Endometrium (tissue), 2 donors: ENCODE results near the gene ZNF618.
A peak's percentile ranks its signal among the peaks of the same experiment; 100 is the strongest.

Experiments
- FAIRE-seq: peaks from 2 replicates; lab custom pipeline; 2012; peaks lifted over from hg19 to GRCh38; lab: Jason Lieb, UNC
- donor health status: control.
- donor health status: control.

ZNF618 gene

DNA sequence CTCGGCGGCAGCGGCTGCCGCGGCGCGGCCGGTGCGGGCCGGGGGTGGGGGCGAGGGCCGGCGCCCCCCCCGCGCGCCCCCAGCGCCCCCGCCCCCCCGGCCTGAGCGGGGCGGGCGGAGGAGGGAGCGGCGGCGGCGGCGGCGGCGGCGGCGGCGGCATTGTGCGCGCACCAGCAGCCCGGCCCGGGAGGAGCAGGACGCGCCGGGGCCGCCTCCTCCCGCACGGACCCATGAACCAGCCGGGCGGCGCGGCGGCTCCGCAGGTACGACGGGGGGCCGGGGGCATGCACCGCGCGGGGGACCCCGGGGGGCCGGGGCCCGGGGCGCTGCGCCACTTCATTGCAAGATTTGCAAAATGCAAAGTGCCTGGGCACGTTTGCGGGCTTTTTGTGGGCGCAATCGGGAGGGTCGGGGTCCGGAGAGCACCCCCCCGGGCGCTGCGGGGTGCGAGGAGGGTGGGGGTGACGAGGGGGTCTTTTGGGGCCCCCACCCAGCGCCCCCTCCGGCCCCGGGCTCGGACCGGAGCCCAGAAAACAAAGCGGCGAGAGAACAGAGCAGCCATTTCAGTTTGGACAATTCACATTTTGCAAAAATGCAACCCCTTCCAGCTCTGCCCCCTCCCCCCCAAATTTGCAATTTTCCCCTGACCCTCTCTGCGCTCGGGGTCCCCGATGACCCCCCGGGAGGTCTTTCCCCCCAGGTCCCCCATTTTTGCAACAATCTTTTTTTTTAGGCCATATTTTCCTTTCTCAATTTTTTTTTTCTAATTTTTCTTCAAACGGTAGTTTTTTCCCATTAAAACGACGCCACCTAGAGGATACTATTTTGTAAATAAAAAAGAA lies at the start of gene ZNF618:
Gene ZNF618, plus strand, starts transcription at position 159 of the 842 bp plus-strand sequence. Its CDS starts 72 bp downstream, at position 231.
- FAIRE-seq, result peak; percentile 93

GRCh38 chr9:113828221-113828620 lies 47.9 kb upstream of the ZNF618 start:
- FAIRE-seq, result no peak

- FAIRE-seq, result no peak
Measured at GRCh38 chr9:113837334-113837733, 38.8 kb upstream of the ZNF618 start.

- FAIRE-seq, result no peak
Measured at GRCh38 chr9:113842086-113842485, 34.0 kb upstream of the ZNF618 start.

DNA sequence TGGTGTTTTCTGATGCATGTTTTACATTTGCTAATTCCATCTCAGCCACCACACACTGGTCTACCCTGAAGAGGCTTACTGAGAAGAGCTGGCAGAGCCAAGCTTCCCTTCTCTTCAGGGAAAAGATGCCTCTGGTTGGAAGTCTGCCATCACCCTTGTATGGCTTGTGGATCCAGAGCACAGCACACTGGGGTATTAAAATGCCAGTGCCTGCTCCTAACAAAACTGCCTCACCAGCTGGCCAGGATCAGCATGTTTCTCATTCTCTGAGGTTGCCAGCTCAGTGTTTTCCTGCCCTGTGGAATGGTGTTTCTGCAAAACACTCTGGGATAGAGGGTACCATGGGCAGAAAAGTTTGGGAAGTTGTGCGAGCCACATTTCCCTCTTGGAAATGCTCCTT lies 31.6 kb upstream of the ZNF618 start:
- no peak for FAIRE-seq

- no peak for FAIRE-seq
Measured at GRCh38 chr9:113851359-113851758, 24.8 kb upstream of the ZNF618 start.

DNA sequence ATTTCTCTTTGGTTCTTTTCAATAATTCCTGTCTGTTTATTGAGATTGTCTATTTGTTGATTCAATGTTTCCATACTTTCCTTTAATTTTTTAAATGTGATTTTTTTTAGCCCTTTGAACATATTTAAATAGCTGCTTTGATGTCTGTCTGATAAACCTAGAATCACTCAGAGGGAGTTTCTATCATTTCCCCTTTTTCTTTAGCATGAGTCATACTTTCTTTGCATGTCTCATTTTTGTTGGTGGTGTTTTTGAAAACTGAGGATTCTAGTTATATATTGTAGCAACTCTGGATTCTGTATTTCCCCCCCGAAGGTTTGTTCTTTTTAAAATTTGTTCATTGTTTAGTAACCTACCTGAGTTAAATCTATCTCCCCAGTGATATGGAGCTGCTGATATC lies 24.2 kb upstream of the ZNF618 start:
- FAIRE-seq, result no peak

DNA sequence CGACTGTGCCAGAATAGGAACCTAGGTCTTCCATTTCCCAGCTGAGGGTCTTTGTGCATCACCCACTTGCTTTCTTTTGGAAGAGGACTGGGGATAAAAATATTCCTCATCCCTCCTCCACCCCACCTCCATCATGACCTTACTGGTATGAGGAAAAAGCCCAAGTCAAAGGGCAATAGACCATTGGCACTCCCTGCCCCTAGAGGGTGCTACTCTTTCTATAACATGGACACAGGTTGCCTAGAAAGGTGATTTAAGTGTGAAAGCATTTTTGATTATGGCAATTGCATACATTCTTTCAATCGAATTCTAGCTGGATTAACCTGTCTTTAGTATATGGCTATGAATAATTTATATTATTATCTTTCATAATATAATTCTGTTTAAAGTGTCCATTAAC lies 22.8 kb upstream of the ZNF618 start:
- FAIRE-seq, result no peak

DNA sequence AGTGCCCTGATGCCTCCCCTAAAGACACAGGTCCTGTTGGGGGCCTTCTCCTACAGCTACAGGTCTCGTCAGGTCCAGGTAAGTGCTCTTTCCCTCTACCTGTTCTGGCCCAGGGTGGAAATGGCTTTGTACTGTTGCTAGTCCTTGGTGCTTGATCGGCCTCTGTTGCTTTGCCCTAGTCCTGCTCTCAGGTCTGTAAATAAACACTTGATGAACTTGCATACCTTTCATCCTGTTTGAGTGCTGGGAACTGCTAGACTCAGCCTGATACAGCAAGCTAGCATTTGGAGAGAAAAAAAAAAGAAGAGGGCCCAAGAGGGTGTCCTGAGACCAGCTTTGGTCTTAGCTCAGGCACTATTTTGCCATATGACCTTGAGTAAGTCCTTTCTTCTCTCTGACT lies 21.8 kb upstream of the ZNF618 start:
- no peak for FAIRE-seq

DNA sequence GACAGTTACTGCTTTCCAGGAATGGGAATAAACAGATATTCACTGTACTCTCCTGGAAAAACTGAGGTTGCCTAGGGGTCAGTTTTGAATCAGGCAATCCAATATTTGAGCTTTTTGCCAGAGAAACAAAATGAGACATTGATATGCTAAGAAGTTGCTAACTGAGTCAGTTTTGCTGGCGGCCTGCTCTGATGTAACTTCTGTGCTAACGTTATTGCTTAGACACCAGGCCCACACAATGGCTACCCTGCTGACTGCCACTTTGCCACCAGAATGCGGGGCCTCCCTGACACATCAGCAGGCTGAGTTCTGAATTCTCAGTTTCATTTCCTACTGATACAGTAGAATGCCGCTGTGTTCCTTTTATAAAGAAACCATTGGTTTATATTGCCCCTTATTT lies 18.2 kb upstream of the ZNF618 start:
- FAIRE-seq, result no peak

GRCh38 chr9:113858282-113858681 lies 17.8 kb upstream of the ZNF618 start:
- FAIRE-seq, result no peak

DNA sequence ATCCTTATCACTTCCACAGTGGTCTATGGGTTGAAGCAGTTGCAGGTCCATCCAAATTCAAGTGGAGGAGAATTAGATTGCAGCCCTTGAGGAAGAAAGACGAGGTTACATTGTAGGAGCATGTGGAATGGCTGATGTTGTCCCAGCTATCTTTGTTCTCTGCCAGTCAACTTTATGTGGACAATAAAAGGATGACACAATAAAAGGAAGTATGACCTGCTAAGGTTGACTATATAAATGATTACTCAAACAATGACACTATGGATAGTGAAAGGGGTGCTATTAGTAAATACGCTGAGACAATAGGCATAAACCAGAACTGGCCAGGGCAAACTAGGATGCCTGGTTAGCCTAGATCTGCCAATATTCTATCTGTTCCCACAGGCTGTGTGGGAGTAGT lies 12.8 kb upstream of the ZNF618 start:
- FAIRE-seq, result no peak

DNA sequence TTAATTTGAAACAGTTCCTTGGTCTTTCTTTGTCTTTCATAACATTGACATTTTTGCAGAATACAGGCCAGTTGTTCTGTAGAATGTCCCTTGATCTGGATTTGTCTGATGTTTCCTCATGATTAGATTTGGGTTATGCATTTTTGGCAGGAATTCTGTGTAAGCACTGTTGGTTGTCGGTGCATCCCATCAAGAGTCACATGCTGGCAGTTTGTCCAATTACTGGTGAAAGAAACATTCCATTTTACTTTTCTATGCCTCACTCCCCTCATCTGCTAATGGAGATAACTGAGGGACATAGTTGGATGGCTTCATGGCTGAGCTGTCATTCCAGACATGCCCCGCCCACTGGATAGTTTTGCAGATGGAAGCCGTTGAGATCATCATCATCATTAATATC lies 7.6 kb upstream of the ZNF618 start:
- FAIRE-seq, result no peak

- no peak for FAIRE-seq
Measured at GRCh38 chr9:113872485-113873143, 3.5 kb upstream of the ZNF618 start.

DNA sequence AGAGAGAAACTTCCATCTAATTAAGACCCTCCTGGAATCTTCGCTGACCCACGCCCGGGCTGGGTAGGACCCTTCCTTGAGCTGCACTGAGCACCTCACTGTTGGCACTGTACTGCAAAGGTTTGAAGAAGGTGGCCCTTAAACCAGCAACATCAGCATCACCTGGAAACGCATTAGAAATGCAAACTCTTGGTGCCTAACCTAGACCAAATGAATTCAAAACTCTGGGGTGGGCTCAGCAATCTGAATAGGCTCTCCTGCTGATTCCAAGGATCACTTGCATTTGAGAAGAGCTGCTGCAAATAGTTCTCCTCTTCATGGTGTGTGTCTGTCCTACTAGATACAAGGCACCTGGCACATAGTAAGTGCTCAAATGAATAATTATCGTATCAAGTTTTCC lies 2.7 kb upstream of the ZNF618 start:
- FAIRE-seq, result no peak

GRCh38 chr9:113873926-113874325 lies 2.2 kb upstream of the ZNF618 start:
- FAIRE-seq, result no peak

- FAIRE-seq, result no peak
Measured at GRCh38 chr9:113875459-113876150, 504 bp upstream of the ZNF618 start.

DNA sequence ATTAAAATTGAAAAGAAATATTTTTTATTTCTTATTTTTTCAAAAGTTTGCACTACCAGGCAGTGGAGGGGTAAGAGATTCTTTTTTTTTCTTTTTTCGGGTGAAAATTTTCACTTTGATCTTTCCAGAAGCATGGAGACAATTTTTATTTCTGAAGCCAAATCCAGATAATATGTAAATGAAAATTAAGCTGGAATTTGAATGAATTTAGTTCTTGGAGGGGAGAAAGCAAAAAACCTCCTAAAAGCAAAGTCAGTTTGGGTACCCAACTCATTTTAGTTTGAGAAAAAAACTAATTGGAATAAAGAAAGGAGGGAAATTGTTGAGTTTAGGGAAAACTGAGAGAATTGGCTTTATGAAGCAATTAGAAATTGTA lies 872 bp downstream of the ZNF618 start:
- FAIRE-seq, result no peak

DNA sequence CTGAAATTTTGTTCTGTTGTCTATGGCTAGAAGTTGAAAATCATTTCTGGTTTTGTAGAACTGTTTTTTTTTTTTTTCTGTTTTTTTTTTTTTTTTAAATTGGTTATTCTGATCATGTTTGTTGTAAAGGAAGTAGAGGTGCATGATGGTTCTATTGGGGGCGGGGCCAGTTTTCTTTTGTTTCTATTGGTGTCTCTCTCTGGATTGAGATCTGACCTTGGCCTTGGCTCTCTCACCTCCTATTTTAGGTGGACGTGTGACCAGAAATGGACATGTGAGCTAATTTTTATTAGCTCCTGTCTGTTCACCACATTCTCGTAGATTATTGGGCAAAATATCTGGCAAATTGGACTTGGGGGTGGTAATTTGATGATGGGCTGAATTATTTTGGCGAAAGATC lies 3.2 kb downstream of the ZNF618 start:
- FAIRE-seq, result peak; percentile 12

GRCh38 chr9:113879911-113880310 lies 3.8 kb downstream of the ZNF618 start:
- FAIRE-seq, result no peak

- no peak for FAIRE-seq
Measured at GRCh38 chr9:113882181-113882580, 6.1 kb downstream of the ZNF618 start.

DNA sequence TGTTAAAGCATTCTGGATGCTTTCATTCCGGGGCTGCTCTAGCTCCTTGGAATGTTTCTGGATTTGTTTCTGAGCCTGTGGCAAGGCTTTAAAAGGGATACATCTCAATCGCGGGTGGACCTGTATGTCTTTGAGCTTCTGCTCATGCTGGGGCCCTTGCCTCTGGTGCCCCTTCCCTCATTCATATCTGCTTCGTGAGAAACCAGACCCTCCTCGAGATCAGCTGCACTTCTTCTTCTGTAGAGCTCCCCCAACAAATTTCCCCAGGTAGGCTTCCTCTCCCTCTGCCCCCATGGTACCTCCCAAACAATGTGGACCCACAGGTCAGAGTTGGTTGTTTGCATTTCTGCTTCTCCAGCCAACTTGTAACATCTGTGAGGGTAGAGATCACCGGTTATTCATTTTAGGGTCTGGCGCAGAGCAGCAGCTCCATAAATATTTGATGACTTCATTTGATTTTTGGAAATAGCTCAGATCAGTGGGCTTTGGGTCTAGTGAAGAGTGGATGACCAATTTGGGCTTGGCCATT lies 6.6 kb downstream of the ZNF618 start:
- no peak for FAIRE-seq
